Left ventricle myocardium superior (tissue), 1 donor: ENCODE measurements around the gene PRDM15. TPM values are rescaled to one million over a fixed set of nuclear protein-coding genes. Genes with fewer than 3 reads are reported as not detected.

Source experiments
- ATAC-seq: fragments of 200-7000 bp; cut with Tn5 transposase; one replicate; pipeline ENCODE4 v1.9.1; 2020; ENCODE audit warnings: mild to moderate bottlenecking, moderate library complexity
- DNase-seq: peaks from one replicate; pipeline ENCODE4 v3.0.0-alpha.2; 2020
- intact Hi-C: fragments of 100-400 bp; cut with micrococcal nuclease; formaldehyde crosslinking; loops from one replicate; pipeline ENCODE4 v1.11.0; 2022
- total RNA-seq: library from RNA; stranded (reverse); fragmentation: NEBNext Ultra II Directional; extraction: Animal tissue kit (Norgen Biotek cat#: 25700); gene quantifications from one replicate; pipeline ENCODE4 v1.2.1, GENCODE V29; 2021
- donor health status: DM: no; HTN: yes; CAD: no; lungs with severe emphysema.

Gene PRDM15
- total RNA-seq, 1 donor from 2014 or later, result 3.7 TPM

GRCh38 chr21:41871293-41872030 lies 7.7 kb downstream of the PRDM15 start:
- intact Hi-C loops, result no loop called here
- ATAC-seq (no peak), DNase-seq (no peak)

GRCh38 chr21:41869771-41870170 lies 9.4 kb downstream of the PRDM15 start:
- no peak for DNase-seq
- intact Hi-C loops, result no loop called here
- no peak for ATAC-seq

- no peak for DNase-seq
- intact Hi-C loops, result no loop called here
- no peak for ATAC-seq
Observed at GRCh38 chr21:41868062-41868710, 11.0 kb downstream of the PRDM15 start.

- ATAC-seq (no peak), DNase-seq (no peak)
- intact Hi-C loops, result no loop called here
Observed at GRCh38 chr21:41867313-41867712, 11.8 kb downstream of the PRDM15 start.

DNA sequence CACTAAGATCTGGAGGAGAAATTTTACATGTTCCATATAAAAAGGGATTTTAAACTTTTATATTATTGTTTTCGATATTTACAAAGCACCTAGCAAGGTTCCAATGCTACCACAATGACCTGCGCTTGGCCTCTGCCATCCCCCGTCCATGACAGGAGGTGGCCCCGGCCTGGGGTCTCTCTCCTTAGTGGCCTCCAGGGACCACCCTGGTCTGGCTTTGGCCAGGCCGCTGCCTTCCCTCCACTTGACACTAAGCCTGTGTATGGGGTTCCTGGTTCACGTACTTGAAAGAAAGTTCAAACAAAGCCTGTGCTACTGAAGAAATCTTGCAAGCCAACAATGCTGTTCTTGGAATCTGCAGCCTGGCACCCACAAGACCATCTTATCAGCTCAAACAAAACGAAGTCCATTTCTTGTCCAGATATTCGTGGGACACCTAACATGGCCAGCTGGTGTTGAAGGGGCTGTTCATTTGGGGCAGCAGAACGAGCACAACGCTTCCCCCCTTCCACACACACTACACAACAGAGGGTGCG lies 12.8 kb downstream of the PRDM15 start:
- DNase-seq (no peak), ATAC-seq (no peak)
- intact Hi-C loops, result no loop called here

DNA sequence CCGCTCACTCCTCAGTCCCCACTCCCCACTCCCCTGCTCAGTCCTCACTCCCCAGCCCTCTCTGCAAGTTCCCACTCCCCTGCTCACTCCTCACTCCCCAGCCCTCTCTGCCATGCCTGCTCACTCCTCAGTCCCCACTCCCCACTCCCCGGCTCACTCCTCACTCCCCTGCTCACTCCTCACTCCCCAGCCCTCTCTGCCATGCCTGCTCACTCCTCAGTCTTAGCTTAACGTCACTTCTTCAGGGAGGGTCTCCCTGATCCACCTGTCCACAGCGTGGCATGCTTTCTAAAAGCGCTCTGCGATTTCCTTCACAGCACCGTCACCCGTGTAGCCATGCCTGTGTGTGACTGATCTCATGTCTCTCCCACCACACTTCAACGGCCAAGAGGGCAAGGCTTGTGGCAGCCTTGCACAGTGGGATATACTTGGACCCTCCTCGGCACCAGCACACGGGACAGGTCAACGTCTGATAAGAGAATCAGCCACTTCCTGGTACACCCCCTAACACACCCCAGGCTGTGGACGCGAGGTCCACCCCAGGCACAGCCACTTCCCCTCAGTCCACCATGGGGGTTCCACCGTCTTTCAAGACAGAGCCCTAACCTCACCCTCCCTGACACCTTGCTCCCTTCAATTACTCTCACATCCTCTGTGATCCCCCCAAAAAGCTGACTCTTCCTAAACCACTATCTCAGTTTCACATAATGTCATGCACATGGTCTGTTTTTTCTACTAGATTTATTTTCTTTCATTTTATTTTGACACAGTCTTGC lies 14.0 kb downstream of the PRDM15 start:
- no peak for DNase-seq
- no peak for ATAC-seq
- intact Hi-C loops, result no loop called here

GRCh38 chr21:41864311-41865001 lies 14.7 kb downstream of the PRDM15 start:
- DNase-seq, result no peak
- intact Hi-C loops, result no loop called here
- ATAC-seq, result no peak

DNA sequence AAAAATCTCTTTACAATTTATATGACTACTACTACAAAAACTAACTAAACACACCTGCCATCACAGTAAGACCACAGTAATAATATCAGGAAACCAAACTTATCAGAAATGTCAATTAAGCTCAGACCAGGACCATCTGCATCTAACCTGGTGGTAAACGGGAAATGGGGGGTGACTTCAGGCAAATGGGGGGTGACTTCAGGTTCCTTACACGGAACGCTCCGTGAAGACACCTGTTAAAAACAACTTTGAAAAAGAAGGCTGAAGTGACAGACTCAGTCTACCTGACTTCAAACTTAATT lies 15.8 kb downstream of the PRDM15 start:
- DNase-seq, result no peak
- intact Hi-C loops, result no loop called here
- ATAC-seq, result no peak

DNA sequence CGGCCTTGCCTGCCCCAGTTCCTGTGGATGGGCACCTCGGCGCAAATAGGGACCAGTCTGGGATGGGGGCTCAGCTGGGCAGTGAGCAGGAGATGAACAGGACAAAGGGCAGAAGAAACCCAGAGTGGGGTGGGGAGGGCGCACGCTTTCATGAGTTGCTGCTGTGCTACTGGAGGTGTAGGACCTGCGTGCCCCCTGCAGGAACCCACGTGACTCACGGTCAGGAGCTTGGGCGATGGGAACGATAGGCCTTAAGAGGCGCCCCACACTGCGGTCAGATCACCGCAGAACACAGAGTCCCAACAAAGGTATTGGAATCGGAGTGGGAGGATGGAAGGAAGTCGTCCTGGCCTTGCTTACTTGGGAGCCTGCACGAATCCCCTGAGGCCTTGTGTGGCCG lies 17.2 kb downstream of the PRDM15 start:
- no peak for ATAC-seq
- intact Hi-C loops, result no loop called here
- no peak for DNase-seq

DNA sequence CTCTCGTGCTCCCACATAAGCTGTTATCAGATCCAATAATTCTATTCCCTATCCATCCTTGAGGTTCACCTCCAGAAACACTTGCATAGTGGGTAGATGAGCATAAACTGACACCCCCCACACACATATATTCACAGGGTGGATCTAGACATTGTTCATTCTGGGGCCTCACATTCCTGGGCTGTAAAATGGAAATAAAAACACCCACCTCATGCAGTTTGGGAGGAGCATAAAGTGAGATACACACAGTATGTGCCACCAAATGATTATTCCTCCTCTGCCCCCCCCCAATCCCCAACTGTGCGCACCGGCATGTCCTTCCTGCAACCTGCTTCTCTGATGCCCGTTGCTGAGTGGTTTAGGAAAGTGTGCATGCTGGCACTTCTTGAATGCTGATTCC lies 17.9 kb downstream of the PRDM15 start:
- intact Hi-C loops, result no loop called here
- no peak for DNase-seq
- no peak for ATAC-seq

GRCh38 chr21:41859297-41859980 lies 19.7 kb downstream of the PRDM15 start:
- ATAC-seq, result no peak
- DNase-seq, result no peak

DNA sequence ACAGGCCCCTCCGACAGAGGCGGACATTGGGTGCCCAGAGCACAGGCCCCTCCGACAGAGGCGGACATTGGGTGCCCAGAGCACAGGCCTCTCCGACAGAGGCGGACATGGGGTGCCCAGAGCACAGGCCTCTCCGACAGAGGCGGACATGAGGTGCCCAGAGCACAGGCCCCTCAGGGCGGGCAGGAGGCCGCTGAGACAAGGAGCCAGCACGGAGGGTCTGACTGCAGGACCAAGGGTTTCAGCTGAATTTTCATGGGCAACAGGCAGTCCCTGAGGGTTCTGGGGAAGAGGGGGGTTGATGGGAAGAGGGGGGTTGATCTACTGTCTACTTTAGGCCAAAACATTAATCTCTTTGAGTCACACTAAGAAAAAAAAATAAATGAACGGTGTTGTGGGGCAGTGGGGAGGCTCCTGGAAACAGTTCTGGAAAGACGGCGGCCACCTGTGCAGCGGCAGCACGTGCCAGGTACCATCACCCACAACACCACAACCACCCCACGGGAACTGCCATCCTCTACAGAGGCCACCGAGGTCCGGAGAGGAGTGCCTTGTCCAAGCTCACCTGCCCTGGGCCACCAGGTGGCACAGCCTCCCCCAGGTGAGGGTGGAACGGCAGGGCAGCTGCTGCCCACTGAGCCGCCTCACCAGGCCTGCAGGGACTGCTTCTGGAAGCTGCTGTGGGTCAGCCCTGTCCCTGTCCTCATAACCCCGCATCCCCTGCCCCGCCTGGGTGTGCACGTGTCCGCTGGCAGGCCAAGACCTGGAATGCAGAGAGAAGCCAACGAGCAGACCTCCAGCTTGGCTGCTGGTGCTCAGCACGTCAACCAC lies 20.5 kb downstream of the PRDM15 start:
- no peak for DNase-seq

More at GRCh38 chr21:41859297-41859980, 19.7 kb downstream of the PRDM15 start:
- intact Hi-C loops, result no loop called here

GRCh38 chr21:41857771-41858300 lies 21.3 kb downstream of the PRDM15 start:
- intact Hi-C loops, result no loop called here
- no peak for DNase-seq
- ATAC-seq, result no peak

More for the DNA sequence above, 20.5 kb downstream of the PRDM15 start:
- ATAC-seq, result no peak
- intact Hi-C loops, result no loop called here

DNA sequence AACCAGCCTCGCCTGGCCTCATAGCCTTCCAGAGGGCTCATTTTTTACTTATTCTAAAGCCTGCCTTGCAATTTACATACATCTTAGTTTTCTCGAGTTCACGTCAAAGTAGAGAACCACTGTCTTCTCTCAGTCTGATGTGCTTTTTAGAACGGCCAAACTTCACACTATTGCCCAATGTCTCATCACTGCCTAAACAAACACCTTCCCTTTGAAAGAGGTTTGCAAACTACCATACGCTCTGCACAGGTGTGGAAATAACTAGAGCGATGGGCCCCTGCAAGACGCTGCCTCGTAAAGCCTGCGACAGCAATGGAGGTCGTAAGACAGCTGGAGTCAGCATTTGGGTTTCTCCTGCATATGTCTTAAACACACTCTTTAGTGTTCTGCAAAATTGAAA lies 22.6 kb downstream of the PRDM15 start:
- ATAC-seq, result no peak
- DNase-seq, result no peak
- intact Hi-C loops, result no loop called here

DNA sequence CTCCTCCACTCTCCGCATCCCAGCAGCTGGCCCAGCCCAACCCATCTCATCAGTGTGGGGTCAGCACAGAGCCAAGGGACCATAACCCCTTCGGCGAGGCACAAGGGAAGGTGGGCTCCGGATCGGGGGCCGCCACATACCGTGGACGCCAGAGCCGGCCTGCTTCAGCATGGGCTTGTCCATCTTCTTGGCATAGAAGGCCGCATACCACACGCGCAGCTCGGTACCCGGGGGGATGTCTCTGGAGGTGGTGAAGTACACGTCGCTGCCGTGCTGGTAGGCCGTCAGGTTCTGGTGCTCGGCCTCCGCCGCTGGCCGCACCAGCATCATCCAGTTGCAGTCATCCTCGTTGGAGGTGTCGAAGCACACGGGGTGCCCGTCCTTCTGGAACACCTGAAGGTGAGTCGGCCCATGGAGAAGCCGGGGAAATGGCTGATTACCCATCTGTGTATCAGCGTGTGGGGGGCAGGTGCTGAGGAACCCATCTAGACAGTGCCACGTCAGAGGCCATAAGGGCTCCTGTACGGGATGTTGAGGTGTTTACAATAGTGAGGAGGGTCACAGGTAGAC lies 24.6 kb downstream of the PRDM15 start:
- ATAC-seq, result no peak
- intact Hi-C loops, result no loop called here
- no peak for DNase-seq

GRCh38 chr21:41852929-41853320 lies 26.2 kb downstream of the PRDM15 start:
- DNase-seq, result no peak
- ATAC-seq, result no peak
- intact Hi-C loops, result no loop called here

GRCh38 chr21:41852151-41852928 lies 26.8 kb downstream of the PRDM15 start:
- DNase-seq, result no peak
- ATAC-seq, result no peak
- intact Hi-C loops, result no loop called here
